Keratinocyte (primary cell): ENCODE measurements around the gene CNTNAP2. TPM values are rescaled to one million over a fixed set of nuclear protein-coding genes. Genes with fewer than 3 reads are reported as not detected.

Experiments used
- DNase-seq: peaks from one replicate; pipeline ENCODE4 v3.0.0-alpha.2; 2011; ENCODE audit warnings: low read depth, missing footprints, low spot score
- FAIRE-seq: peaks from 2 replicates; lab custom pipeline; 2011; peaks lifted over from hg19 to GRCh38; lab: Jason Lieb, UNC
- H2AFZ ChIP-seq: 2 replicates; pipeline ENCODE4 v1.6.0; 2012; ENCODE audit warnings: low read length, control low read depth, inconsistent platforms; ENCODE audit not compliant: control insufficient read depth
- H3K27ac ChIP-seq: 2 replicates; pipeline ENCODE4 v1.5.1; 2011; ENCODE audit warnings: low read length; ENCODE audit not compliant: control insufficient read depth, insufficient read depth
- H3K27me3 ChIP-seq: 3 replicates; pipeline ENCODE4 v1.6.0; 2011; ENCODE audit warnings: low read length; ENCODE audit not compliant: control insufficient read depth, insufficient read depth; ENCODE audit errors: extremely low read depth
- H3K36me3 ChIP-seq, 2 experiments: 2 replicates in 1 of 2; 3 replicates in 1 of 2; pipeline ENCODE4 v1.5.1; 2011; ENCODE audit warnings: low read length in 2 of 2, mild to moderate bottlenecking in 1 of 2; ENCODE audit not compliant: control insufficient read depth in 2 of 2, insufficient read depth in 2 of 2; ENCODE audit errors: extremely low read depth in 1 of 2
- H3K4me1 ChIP-seq: 3 replicates; pipeline ENCODE4 v1.5.1; 2011; ENCODE audit warnings: low read length; ENCODE audit not compliant: control insufficient read depth, insufficient read depth; ENCODE audit errors: extremely low read depth
- H3K4me2 ChIP-seq: 3 replicates; pipeline ENCODE4 v1.6.0; 2011; ENCODE audit warnings: low read depth, low read length; ENCODE audit not compliant: control insufficient read depth, insufficient read depth; ENCODE audit errors: extremely low read depth
- H3K4me3 ChIP-seq, 3 experiments: fragments of 200-600 bp in 1 of 3; sonication (generic) in 1 of 3; 2 replicates in 2 of 3; 3 replicates in 1 of 3; pipeline ENCODE4 v1.5.1; 2011 to 2016; ENCODE audit warnings: low read length in 3 of 3, mild to moderate bottlenecking in 3 of 3, control low read depth in 2 of 3, inconsistent platforms in 1 of 3, low read depth in 1 of 3, mixed read lengths in 1 of 3, mixed run types in 1 of 3, moderate library complexity in 1 of 3; ENCODE audit not compliant: control insufficient read depth in 2 of 3, insufficient read depth in 2 of 3; ENCODE audit errors: extremely low read depth in 1 of 3
- H3K79me2 ChIP-seq: 2 replicates; pipeline ENCODE4 v1.6.0; 2012; ENCODE audit warnings: low read length; ENCODE audit not compliant: control insufficient read depth, insufficient read depth
- H3K9ac ChIP-seq: 3 replicates; pipeline ENCODE4 v1.6.0; 2011; ENCODE audit warnings: low read length; ENCODE audit not compliant: control insufficient read depth, insufficient read depth; ENCODE audit errors: extremely low read depth
- H3K9me1 ChIP-seq: 3 replicates; pipeline ENCODE4 v1.6.0; 2011; ENCODE audit warnings: low read length; ENCODE audit not compliant: control insufficient read depth, insufficient read depth; ENCODE audit errors: extremely low read depth
- H3K9me3 ChIP-seq: 2 replicates; pipeline ENCODE4 v1.5.1; 2012; ENCODE audit warnings: low read depth, low read length; ENCODE audit not compliant: control insufficient read depth
- H4K20me1 ChIP-seq: 3 replicates; pipeline ENCODE4 v1.6.0; 2011; ENCODE audit warnings: low read length; ENCODE audit not compliant: control insufficient read depth, insufficient read depth; ENCODE audit errors: extremely low read depth
- EZH2 ChIP-seq: IDR thresholded peaks from one replicate; pipeline ENCODE4 v1.6.1; 2012; ENCODE audit warnings: inconsistent platforms, mild to moderate bottlenecking, low read length, moderate library complexity
- dilution Hi-C: fragments of 300-500 bp; cut with MboI; formaldehyde crosslinking; loops from one replicate; pipeline ENCODE4 v1.7.0; 2020; ENCODE audit warnings: low sequenced_read_pairs; ENCODE audit not compliant: extremely low pct_ligation_motif_present
- polyA plus RNA-seq, 5 experiments: library from polyadenylated mRNA; depleted of rRNA in 3 of 5; stranded (reverse) in 3 of 5; stranded (forward) in 1 of 5; unstranded in 1 of 5; fragments of >200 nt; gene quantifications; 1 replicate in 1 of 5; 2 replicates in 3 of 5; 3 replicates in 1 of 5; pipeline versions ENCODE4 v1.2.1 to v1.2.3, GENCODE V29; 2011 to 2012; ENCODE audit warnings: missing spikeins in 2 of 5, low read depth in 1 of 5, low replicate concordance in 1 of 5
- TF ChIP-seq, protein P1 (sequence below), 3 experiments: IDR thresholded peaks in 1 of 3; conservative IDR thresholded peaks in 1 of 3; optimal IDR thresholded peaks in 1 of 3; 2 replicates in 2 of 3; 3 replicates in 1 of 3; pipeline versions ENCODE3 to v1.5.1; 2011; ENCODE audit warnings: low read length in 3 of 3, mild to moderate bottlenecking in 3 of 3, moderate library complexity in 2 of 3, control low read depth in 1 of 3, inconsistent platforms in 1 of 3; ENCODE audit not compliant: insufficient read depth in 2 of 3; ENCODE audit errors: extremely low read depth in 1 of 3

Gene CNTNAP2
- polyA plus RNA-seq, 1 donor (not counting 4 experiments of a cell fraction or from before 2014, with no cell fraction given): 1.4 TPM

DNA sequence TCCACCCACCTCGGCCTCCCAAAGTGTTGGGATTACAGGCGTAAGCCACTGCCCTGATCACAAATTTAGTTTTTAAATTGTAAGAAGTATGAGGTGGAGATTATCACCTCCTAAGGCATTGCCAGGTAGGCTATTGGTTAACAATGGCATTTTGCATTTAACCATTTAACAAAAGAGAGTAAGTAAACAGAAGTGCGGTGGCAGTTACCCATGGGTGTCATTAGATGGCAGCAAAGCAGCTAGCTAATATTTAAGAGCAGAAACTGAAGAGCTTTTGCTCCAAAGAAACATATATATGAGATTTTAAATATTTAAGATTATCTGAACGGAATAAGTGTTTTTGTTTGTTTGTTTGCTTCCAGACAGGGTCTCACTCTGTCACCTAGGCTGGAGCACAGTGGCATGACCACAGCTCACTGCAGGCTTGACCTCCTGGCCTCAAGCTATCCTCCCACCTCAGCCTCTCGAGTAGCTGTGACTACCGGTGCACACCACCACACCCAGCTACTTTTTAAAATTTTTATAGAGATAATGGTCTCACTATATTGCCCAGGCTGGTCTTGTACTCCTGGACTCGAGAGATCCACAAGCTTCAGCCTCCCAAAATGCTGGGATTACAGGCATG is 2148.4 kb downstream of the CNTNAP2 start:
- Histone ChIP-seq H3K4me3 (no peak overlapping the region), H3K9me1 (no peaks in the 10 kb centered on the region), H3K79me2 (no peaks in the 10 kb centered on the region), H3K4me2 (no peak overlapping the region), H3K9me3 (no peaks in the 10 kb centered on the region), H3K4me1 (no peaks in the 10 kb centered on the region), H2AFZ (no peak overlapping the region), H4K20me1 (no peaks in the 10 kb centered on the region), H3K36me3 (no peaks in the 10 kb centered on the region), H3K9ac (no peak overlapping the region), H3K27ac (no peak overlapping the region), H3K27me3 (no peaks in the 10 kb centered on the region)
- DNase-seq (no peak), FAIRE-seq (no peak)
- TF ChIP-seq EZH2: no peak
- TF ChIP-seq, protein P1, sequence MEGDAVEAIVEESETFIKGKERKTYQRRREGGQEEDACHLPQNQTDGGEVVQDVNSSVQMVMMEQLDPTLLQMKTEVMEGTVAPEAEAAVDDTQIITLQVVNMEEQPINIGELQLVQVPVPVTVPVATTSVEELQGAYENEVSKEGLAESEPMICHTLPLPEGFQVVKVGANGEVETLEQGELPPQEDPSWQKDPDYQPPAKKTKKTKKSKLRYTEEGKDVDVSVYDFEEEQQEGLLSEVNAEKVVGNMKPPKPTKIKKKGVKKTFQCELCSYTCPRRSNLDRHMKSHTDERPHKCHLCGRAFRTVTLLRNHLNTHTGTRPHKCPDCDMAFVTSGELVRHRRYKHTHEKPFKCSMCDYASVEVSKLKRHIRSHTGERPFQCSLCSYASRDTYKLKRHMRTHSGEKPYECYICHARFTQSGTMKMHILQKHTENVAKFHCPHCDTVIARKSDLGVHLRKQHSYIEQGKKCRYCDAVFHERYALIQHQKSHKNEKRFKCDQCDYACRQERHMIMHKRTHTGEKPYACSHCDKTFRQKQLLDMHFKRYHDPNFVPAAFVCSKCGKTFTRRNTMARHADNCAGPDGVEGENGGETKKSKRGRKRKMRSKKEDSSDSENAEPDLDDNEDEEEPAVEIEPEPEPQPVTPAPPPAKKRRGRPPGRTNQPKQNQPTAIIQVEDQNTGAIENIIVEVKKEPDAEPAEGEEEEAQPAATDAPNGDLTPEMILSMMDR (optimal IDR thresholded peaks at IDR 0.05 in 1 of 3, IDR thresholded peaks at IDR 0.05 in 1 of 3, conservative IDR thresholded peaks at IDR 0.05 in 1 of 3; ENCODE audit: extremely low read depth in 1 of 3, insufficient read depth in 2 of 3, low read length in 3 of 3): peak; percentile 31 to 73 (median 63)
- dilution Hi-C loops: no loop called here

DNA sequence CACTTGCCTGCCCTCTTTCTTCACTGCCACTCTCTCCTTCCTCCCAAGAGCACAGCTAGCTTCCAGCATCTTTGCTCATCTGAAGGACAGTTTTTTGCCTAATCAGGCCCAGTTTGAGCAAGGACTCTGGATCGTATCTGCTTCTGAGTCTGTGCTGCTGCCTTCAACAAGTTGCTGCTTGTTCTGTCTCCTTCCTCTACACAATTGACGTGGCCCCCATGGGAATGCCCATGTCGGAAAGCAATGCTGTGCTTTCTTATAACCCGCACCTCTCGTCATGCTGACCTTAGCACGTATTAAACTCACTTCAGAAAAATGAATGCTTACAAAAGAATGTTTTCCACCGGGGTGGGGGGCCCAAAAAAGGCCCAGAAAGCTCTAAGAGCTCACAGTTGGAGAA is 2149.3 kb downstream of the CNTNAP2 start:
- H3K79me2 ChIP-seq: no peaks in the 10 kb centered on the region
- no peaks in the 10 kb centered on the region for H3K9me3 ChIP-seq
- no peak for FAIRE-seq
- no peak overlapping the region for H3K4me3 ChIP-seq
- TF ChIP-seq, protein P1 (optimal IDR thresholded peaks at IDR 0.05 in 1 of 3, IDR thresholded peaks at IDR 0.05 in 1 of 3, conservative IDR thresholded peaks at IDR 0.05 in 1 of 3; ENCODE audit: extremely low read depth in 1 of 3, insufficient read depth in 2 of 3, low read length in 3 of 3): no peak
- no peaks in the 10 kb centered on the region for H3K36me3 ChIP-seq
- no peaks in the 10 kb centered on the region for H3K27me3 ChIP-seq
- H4K20me1 ChIP-seq: no peaks in the 10 kb centered on the region
- H3K4me1 ChIP-seq: no peaks in the 10 kb centered on the region
- no peak overlapping the region for H3K4me2 ChIP-seq
- no peak for DNase-seq
- dilution Hi-C loops: no loop called here
- H3K9ac ChIP-seq: no peak overlapping the region
- no peak overlapping the region for H2AFZ ChIP-seq
- no peaks in the 10 kb centered on the region for H3K9me1 ChIP-seq
- H3K27ac ChIP-seq: no peak overlapping the region
